Smooth muscle cell (in vitro differentiated cells): ENCODE results near the gene ATP11B. TPM values are rescaled to one million over a fixed set of nuclear protein-coding genes. Genes with fewer than 3 reads are reported as not detected.

ENCODE experiments used
- DNase-seq: peaks from one replicate; lab custom pipeline; 2025; ENCODE audit not compliant: unreplicated experiment; lab: John Stamatoyannopoulos, UW
- H2AFZ ChIP-seq: fragments of 200-600 bp; sonication (generic); 2 replicates; pipeline ENCODE4 v1.6.0; 2016; ENCODE audit warnings: antibody characterized with exemption, low read depth, mild to moderate bottlenecking
- H3F3A ChIP-seq: fragments of 200-600 bp; sonication (generic); 2 replicates; pipeline ENCODE4 v1.6.0; 2017; ENCODE audit warnings: antibody characterized with exemption, low read depth
- H3K27ac ChIP-seq: fragments of 200-600 bp; sonication (generic); 2 replicates; pipeline ENCODE4 v1.5.1; 2016; ENCODE audit warnings: low read depth, mild to moderate bottlenecking
- H3K27me3 ChIP-seq: fragments of 200-600 bp; sonication (generic); 2 replicates; pipeline ENCODE4 v1.6.1; 2016; ENCODE audit warnings: low read depth, mild to moderate bottlenecking
- H3K36me3 ChIP-seq: fragments of 200-600 bp; sonication (generic); 2 replicates; pipeline ENCODE4 v1.5.1; 2016; ENCODE audit warnings: low read depth
- H3K4me1 ChIP-seq: fragments of 200-600 bp; sonication (generic); 2 replicates; pipeline ENCODE4 v1.5.1; 2016; ENCODE audit warnings: low read depth
- H3K4me2 ChIP-seq: fragments of 200-600 bp; sonication (generic); 2 replicates; pipeline ENCODE4 v1.6.0; 2016; ENCODE audit warnings: mild to moderate bottlenecking
- H3K4me3 ChIP-seq: fragments of 200-600 bp; sonication (generic); 2 replicates; pipeline ENCODE4 v1.5.1; 2016; ENCODE audit warnings: mild to moderate bottlenecking
- H3K79me2 ChIP-seq: fragments of 200-600 bp; sonication (generic); 2 replicates; pipeline ENCODE4 v1.6.0; 2016; ENCODE audit warnings: low read depth, mild to moderate bottlenecking
- H3K9ac ChIP-seq: fragments of 200-600 bp; sonication (generic); 2 replicates; pipeline ENCODE4 v1.6.0; 2016; ENCODE audit warnings: low read depth
- H3K9me3 ChIP-seq: fragments of 200-600 bp; sonication (generic); replicated peaks from 2 replicates; pipeline ENCODE4 v1.5.1; 2016; ENCODE audit warnings: low read depth
- H4K20me1 ChIP-seq: fragments of 200-600 bp; sonication (generic); 2 replicates; pipeline ENCODE4 v1.6.0; 2016; ENCODE audit warnings: low read depth
- CTCF ChIP-seq: fragments of 200-600 bp; sonication (generic); IDR thresholded peaks from 2 replicates; pipeline ENCODE4 v1.5.1; 2017; ENCODE audit warnings: borderline replicate concordance, mild to moderate bottlenecking, antibody characterized with exemption; ENCODE audit not compliant: insufficient read depth, poor library complexity, severe bottlenecking
- WGBS: methylation state at CpG from one replicate; pipeline ENCODE4 v1.1.7; 2016; ENCODE audit warnings: low lambda C conversion rate; 5-methylcytosine and 5-hydroxymethylcytosine counted together
- polyA plus RNA-seq: library from polyadenylated mRNA; unstranded; fragments of >200 nt; fragmentation: Nextera tagmentation; extraction: Ambion mirVana; gene quantifications from 2 replicates; pipeline ENCODE4 v1.2.1, GENCODE V29; 2016
- total RNA-seq: library from RNA; depleted of rRNA; stranded (reverse); fragments of >200 nt; gene quantifications from 2 replicates; pipeline ENCODE4 v1.2.3, GENCODE V29; 2014

ATP11B gene
- total and polyA plus RNA-seq, 2 experiments from 2014 or later: 12.0 to 48.7 TPM

- no peak for TF ChIP-seq CTCF
- 79% methylated on average over 3 of the region's 3 CpGs for WGBS
- peaks cover 83% of the 10 kb centered on the region for H3K79me2 ChIP-seq
Measured at GRCh38 chr3:182808041-182808770, 14.9 kb downstream of the ATP11B start.

GRCh38 chr3:182809531-182809930, 16.2 kb downstream of the ATP11B start:
- Histone ChIP-seq H2AFZ (no peak overlapping the region), H3K27ac (no peak overlapping the region), H3K36me3 (no peaks in the 10 kb centered on the region), H3F3A (no peaks in the 10 kb centered on the region), H4K20me1 (peaks cover 100% of the 10 kb centered on the region), H3K4me1 (no peaks in the 10 kb centered on the region), H3K4me3 (no peak overlapping the region), H3K9ac (no peak overlapping the region), H3K4me2 (no peak overlapping the region), H3K9me3 (no peaks in the 10 kb centered on the region), H3K79me2 (peaks cover 83% of the 10 kb centered on the region), H3K27me3 (no peaks in the 10 kb centered on the region)
- no peak for DNase-seq
- no peak for TF ChIP-seq CTCF
- WGBS: 97% methylated on average over 3 of the region's 3 CpGs

More at GRCh38 chr3:182808041-182808770, 14.9 kb downstream of the ATP11B start:
- Histone ChIP-seq H3K27me3 (no peaks in the 10 kb centered on the region), H2AFZ (no peak overlapping the region), H3K36me3 (no peaks in the 10 kb centered on the region), H4K20me1 (peaks cover 100% of the 10 kb centered on the region), H3K4me3 (no peak overlapping the region), H3K9me3 (no peaks in the 10 kb centered on the region), H3K27ac (no peak overlapping the region), H3K4me2 (no peak overlapping the region), H3K9ac (no peak overlapping the region), H3F3A (no peaks in the 10 kb centered on the region), H3K4me1 (no peaks in the 10 kb centered on the region)
- DNase-seq: no peak

- 98% methylated on average over 3 of the region's 3 CpGs for WGBS
- H3K4me3 ChIP-seq: no peak overlapping the region
- no peaks in the 10 kb centered on the region for H3K36me3 ChIP-seq
- TF ChIP-seq CTCF: no peak
- no peak overlapping the region for H2AFZ ChIP-seq
- no peak overlapping the region for H3K4me2 ChIP-seq
- peaks cover 83% of the 10 kb centered on the region for H3K79me2 ChIP-seq
- H3K9me3 ChIP-seq: no peaks in the 10 kb centered on the region
- no peak for DNase-seq
- H3K27me3 ChIP-seq: no peaks in the 10 kb centered on the region
- H4K20me1 ChIP-seq: peaks cover 100% of the 10 kb centered on the region
- no peaks in the 10 kb centered on the region for H3K4me1 ChIP-seq
- no peak overlapping the region for H3K27ac ChIP-seq
- H3K9ac ChIP-seq: no peak overlapping the region
- no peaks in the 10 kb centered on the region for H3F3A ChIP-seq
Measured at GRCh38 chr3:182810574-182811268, 17.4 kb downstream of the ATP11B start.

GRCh38 chr3:182811269-182811596, 17.9 kb downstream of the ATP11B start:
- Histone ChIP-seq H3F3A (no peaks in the 10 kb centered on the region), H3K4me2 (no peak overlapping the region), H3K9me3 (no peaks in the 10 kb centered on the region), H3K79me2 (peaks cover 83% of the 10 kb centered on the region), H4K20me1 (peaks cover 100% of the 10 kb centered on the region), H3K27ac (no peak overlapping the region), H2AFZ (no peak overlapping the region), H3K4me1 (no peaks in the 10 kb centered on the region), H3K27me3 (no peaks in the 10 kb centered on the region), H3K9ac (no peak overlapping the region), H3K36me3 (no peaks in the 10 kb centered on the region), H3K4me3 (no peak overlapping the region)
- no peak for TF ChIP-seq CTCF
- 93% methylated on average over 1 of the region's 1 CpG for WGBS
- DNase-seq: no peak
